Right lobe of liver (tissue), 6 donors: ENCODE measurements around the gene DZIP1L. TPM values are rescaled to one million over a fixed set of nuclear protein-coding genes. Genes with fewer than 3 reads are reported as not detected.

Source experiments
- ATAC-seq, 4 donors: fragments of 200-7000 bp; cut with Tn5 transposase; one replicate each; pipeline ENCODE4 v1.9.1; 2020; ENCODE audit warnings: mild to moderate bottlenecking in 4 of 4, moderate library complexity in 4 of 4
- DNase-seq, 3 donors: peaks; one replicate each; pipeline ENCODE4 v3.0.0-alpha.2; 2020
- H3K27ac ChIP-seq, 3 donors: fragments of 200-600 bp; one replicate each; pipeline ENCODE4 v1.8.0; 2022
- H3K27me3 ChIP-seq, 2 donors: fragments of 200-600 bp; one replicate each; pipeline ENCODE4 v1.8.0; 2022
- H3K36me3 ChIP-seq, 4 donors: fragments of 200-600 bp; sonication (generic) in 1 of 4; one replicate each; pipeline versions ENCODE4 v1.5.1 to v1.8.0; 2017 to 2022; ENCODE audit warnings: control low read depth in 1 of 4
- H3K4me1 ChIP-seq, 4 donors: fragments of 200-600 bp; sonication (generic) in 1 of 4; one replicate each; pipeline versions ENCODE4 v1.5.1 to v1.8.0; 2017 to 2022; ENCODE audit warnings: control low read depth in 1 of 4
- H3K4me3 ChIP-seq, 3 donors: fragments of 200-600 bp; one replicate each; pipeline ENCODE4 v1.8.0; 2022
- H3K9me3 ChIP-seq, 4 donors: fragments of 200-600 bp; sonication (generic) in 1 of 4; one replicate each; pipeline versions ENCODE4 v1.5.1 to v1.8.0; 2017 to 2022; ENCODE audit warnings: control low read depth in 1 of 4
- CTCF ChIP-seq, 4 donors: fragments of 200-600 bp in 3 of 4; fragments of 450-650 bp in 1 of 4; IDR thresholded peaks; one replicate each; pipeline versions ENCODE4 v1.5.1 to v1.8.0; 2016 to 2022; ENCODE audit warnings: antibody characterized with exemption in 4 of 4, mild to moderate bottlenecking in 2 of 4
- POLR2A ChIP-seq: fragments of 450-650 bp; IDR thresholded peaks from one replicate; pipeline ENCODE4 v1.6.1; 2017; ENCODE audit warnings: antibody characterized with exemption, mild to moderate bottlenecking
- WGBS: methylation state at CpG from one replicate; pipeline ENCODE4 v1.1.6; 2018; ENCODE audit warnings: low coverage, low lambda C conversion rate; ENCODE audit not compliant: insufficient coverage; ENCODE audit errors: missing lambda C conversion rate; 5-methylcytosine and 5-hydroxymethylcytosine counted together
- intact Hi-C, 2 donors: fragments of 100-400 bp; cut with DNase I; formaldehyde crosslinking; loops; one replicate each; pipeline versions ENCODE4 v1.11.2 to v1.14.1; 2022
- total RNA-seq, 6 experiments: library from RNA; depleted of rRNA in 2 of 6; stranded (reverse); fragments of >200 nt in 2 of 6; fragmentation: NEBNext Ultra II Directional in 3 of 6; extraction: Animal tissue kit (Norgen Biotek cat#: 25700) in 3 of 6; gene quantifications; one replicate each; pipeline versions ENCODE4 v1.1.0 to v1.2.4, GENCODE V29; 2016 to 2023
- donor health status: DM: no; HTN: yes; CAD: no.
- donor health status: DM: no; HTN: no; CAD: no.
- donor health status: DM: no; HTN: no; CAD: no.
- donor health status: DM: no; HTN: yes; CAD: no.
- donor health status: DM: no; HTN: yes; CAD: no.

Gene DZIP1L
- total RNA-seq, 6 experiments from 2014 or later: 0.92 to 2.2 (median 1.2) TPM

DNA sequence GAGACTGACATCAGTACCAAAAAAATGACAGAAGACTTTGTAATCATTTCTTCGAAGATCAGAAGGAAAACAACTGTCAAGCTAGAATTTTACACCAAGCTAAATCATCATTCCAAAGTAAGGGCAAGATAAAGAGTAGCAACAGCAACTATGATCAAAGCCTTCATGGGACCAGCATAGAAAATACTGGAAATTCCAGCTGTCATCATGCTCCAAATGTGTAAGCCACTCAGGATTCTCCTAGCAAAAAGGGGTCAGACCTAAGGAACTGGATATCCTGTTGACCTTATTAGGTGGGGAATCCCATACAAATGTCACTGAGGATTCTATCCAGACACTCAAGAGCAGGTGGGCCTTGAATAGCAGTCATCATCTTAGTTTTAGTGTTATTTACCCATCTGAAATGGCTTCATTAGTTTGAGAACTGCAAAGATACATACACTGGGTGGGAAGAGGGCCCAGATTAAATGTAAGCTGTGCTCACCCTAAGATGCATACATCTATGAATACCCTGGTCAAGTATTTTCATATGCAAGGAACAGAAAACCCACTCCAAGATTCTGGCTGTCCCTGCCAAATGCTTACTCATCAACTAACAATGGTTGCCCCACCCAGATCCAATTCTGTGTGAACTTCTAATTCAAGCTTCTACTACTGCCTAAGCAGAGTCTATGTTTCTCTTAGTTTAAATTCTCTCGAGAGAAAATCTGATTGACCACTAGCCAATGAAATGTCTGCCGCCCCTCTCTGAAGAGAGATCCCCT, 72.0 kb downstream of the DZIP1L start:
- H3K27ac ChIP-seq: no peak overlapping the region
- 60% methylated on average over 3 of the region's 3 CpGs for WGBS
- intact Hi-C loops: no loop called here
- H3K4me1 ChIP-seq: no peaks in the 10 kb centered on the region
- H3K36me3 ChIP-seq: no peaks in the 10 kb centered on the region
- ATAC-seq (no peak), DNase-seq (no peak)
- no peak overlapping the region for H3K4me3 ChIP-seq
- H3K9me3 ChIP-seq: no peaks in the 10 kb centered on the region
- TF ChIP-seq POLR2A (no peak), CTCF (IDR thresholded peaks at IDR 0.05) (no peak)
- no peaks in the 10 kb centered on the region for H3K27me3 ChIP-seq

DNA sequence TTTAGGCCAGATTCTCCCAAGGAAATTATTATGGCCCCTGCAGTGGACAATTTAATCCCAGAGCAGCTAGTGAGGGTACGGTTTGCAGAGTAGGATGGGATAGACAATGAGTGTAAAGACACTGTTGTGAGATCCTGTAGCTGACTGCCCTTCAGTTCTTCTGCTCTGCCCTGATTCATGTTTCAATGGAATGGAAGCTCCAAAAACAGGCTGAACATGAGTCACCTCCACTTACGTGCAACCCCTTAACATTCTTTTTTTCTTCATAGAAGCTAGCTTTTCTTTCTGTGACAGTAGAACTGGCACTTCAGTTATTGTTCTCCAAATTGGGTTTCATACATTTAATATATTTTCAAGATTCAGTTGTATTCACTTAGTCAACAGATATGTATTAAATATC, 73.4 kb downstream of the DZIP1L start:
- TF ChIP-seq POLR2A: no peak
- no peak for TF ChIP-seq CTCF (IDR thresholded peaks at IDR 0.05)
- WGBS: 69% methylated on average over 2 of the region's 2 CpGs
- no peak overlapping the region for H3K27ac ChIP-seq
- no peaks in the 10 kb centered on the region for H3K27me3 ChIP-seq
- H3K4me1 ChIP-seq: no peaks in the 10 kb centered on the region
- no peaks in the 10 kb centered on the region for H3K9me3 ChIP-seq
- intact Hi-C loops: no loop called here
- H3K4me3 ChIP-seq: no peak overlapping the region
- no peaks in the 10 kb centered on the region for H3K36me3 ChIP-seq
- DNase-seq: no peak
- ATAC-seq: no peak

- DNase-seq (no peak), ATAC-seq (no peak)
- Histone ChIP-seq H3K36me3 (no peaks in the 10 kb centered on the region), H3K27me3 (no peaks in the 10 kb centered on the region), H3K9me3 (no peaks in the 10 kb centered on the region), H3K4me3 (no peak overlapping the region), H3K27ac (no peak overlapping the region), H3K4me1 (no peaks in the 10 kb centered on the region)
- TF ChIP-seq POLR2A (no peak), CTCF (IDR thresholded peaks at IDR 0.05) (no peak)
- intact Hi-C loops: no loop called here
- WGBS: 55% methylated on average over 4 of the region's 4 CpGs
These were observed 76.5 kb downstream of the DZIP1L start for GRCh38 chr3:138038725-138039462.

GRCh38 chr3:138036572-138036971, 78.8 kb downstream of the DZIP1L start:
- no peaks in the 10 kb centered on the region for H3K4me1 ChIP-seq
- H3K36me3 ChIP-seq: no peaks in the 10 kb centered on the region
- intact Hi-C loops: no loop called here
- DNase-seq (no peak), ATAC-seq (no peak)
- H3K4me3 ChIP-seq: no peak overlapping the region
- 59% methylated on average over 3 of the region's 3 CpGs for WGBS
- TF ChIP-seq POLR2A (no peak), CTCF (IDR thresholded peaks at IDR 0.05) (no peak)
- no peaks in the 10 kb centered on the region for H3K27me3 ChIP-seq
- no peak overlapping the region for H3K27ac ChIP-seq
- H3K9me3 ChIP-seq: no peaks in the 10 kb centered on the region
